H4 (cell line): ENCODE measurements around the gene RRAGC. TPM values are rescaled to one million over a fixed set of nuclear protein-coding genes. Genes with fewer than 3 reads are reported as not detected.
A peak's percentile ranks its signal among the peaks of the same experiment; 100 is the strongest.
"Not testable (repeated sequence)": the region's sequence is repeated elsewhere in the genome, so short reads cannot be mapped to it uniquely, and the experiment has no call there.

Experiments used
- DNase-seq: peaks from one replicate; pipeline ENCODE4 v3.0.0-alpha.2; 2015; ENCODE audit warnings: low spot score
- total RNA-seq: library from RNA; depleted of rRNA; stranded (reverse); fragments of >200 nt; shearing (Covaris generic); gene quantifications from 2 replicates; pipeline ENCODE4 v1.2.3, GENCODE V29; 2014

RRAGC gene
- total RNA-seq, 1 experiment from 2014 or later = 17.3 TPM

- no peak for DNase-seq
These were observed 42.1 kb downstream of the RRAGC start for GRCh38 chr1:38817267-38818174.

GRCh38 chr1:38815903-38816627, 43.5 kb downstream of the RRAGC start:
- no peak for DNase-seq

- DNase-seq = no peak
These were observed 44.5 kb downstream of the RRAGC start for GRCh38 chr1:38814984-38815464.

GRCh38 chr1:38814444-38814983, 45.1 kb downstream of the RRAGC start:
- DNase-seq = no peak

- no peak for DNase-seq
These were observed 46.6 kb downstream of the RRAGC start for GRCh38 chr1:38812981-38813380.

- not testable (repeated sequence) for DNase-seq
These were observed 48.1 kb downstream of the RRAGC start for GRCh38 chr1:38811466-38811865.

- no peak for DNase-seq
These were observed 53.5 kb downstream of the RRAGC start for GRCh38 chr1:38806090-38806489.

GRCh38 chr1:38805036-38805435, 54.5 kb downstream of the RRAGC start:
- no peak for DNase-seq

GRCh38 chr1:38804062-38804886, 55.3 kb downstream of the RRAGC start:
- DNase-seq = no peak

- DNase-seq = no peak
These were observed 55.9 kb downstream of the RRAGC start for GRCh38 chr1:38803647-38804046.

- no peak for DNase-seq
These were observed 58.6 kb downstream of the RRAGC start for GRCh38 chr1:38800720-38801671.

GRCh38 chr1:38793299-38793698, 66.3 kb downstream of the RRAGC start:
- DNase-seq = no peak

GRCh38 chr1:38791892-38792291, 67.7 kb downstream of the RRAGC start:
- no peak for DNase-seq

- no peak for DNase-seq
These were observed 68.4 kb downstream of the RRAGC start for GRCh38 chr1:38791164-38791515.

GRCh38 chr1:38790422-38791163, 69.0 kb downstream of the RRAGC start:
- DNase-seq = no peak

- DNase-seq = peak; percentile 77
These were observed 69.9 kb downstream of the RRAGC start for GRCh38 chr1:38789498-38790169.

GRCh38 chr1:38788341-38789336, 70.9 kb downstream of the RRAGC start:
- peak; percentile 28 for DNase-seq
